ENCODE results near the gene PCGF3. TPM values are rescaled to one million over a fixed set of nuclear protein-coding genes. Genes with fewer than 3 reads are reported as not detected.

The PCGF3 gene
- total RNA-seq, 1 experiment from 2014 or later = 31.5 TPM

- no peak overlapping the region for H2AFZ ChIP-seq (ENCODE audit: low read length)
- no peak for DNase-seq
- no peaks in the 10 kb centered on the region for H3K27me3 ChIP-seq (ENCODE audit: low read length)
- no peak overlapping the region for H3K4me2 ChIP-seq (ENCODE audit: low read length)
- peaks cover 20% of the 10 kb centered on the region for H3K79me2 ChIP-seq (ENCODE audit: low read length)
- TF ChIP-seq, protein P1, sequence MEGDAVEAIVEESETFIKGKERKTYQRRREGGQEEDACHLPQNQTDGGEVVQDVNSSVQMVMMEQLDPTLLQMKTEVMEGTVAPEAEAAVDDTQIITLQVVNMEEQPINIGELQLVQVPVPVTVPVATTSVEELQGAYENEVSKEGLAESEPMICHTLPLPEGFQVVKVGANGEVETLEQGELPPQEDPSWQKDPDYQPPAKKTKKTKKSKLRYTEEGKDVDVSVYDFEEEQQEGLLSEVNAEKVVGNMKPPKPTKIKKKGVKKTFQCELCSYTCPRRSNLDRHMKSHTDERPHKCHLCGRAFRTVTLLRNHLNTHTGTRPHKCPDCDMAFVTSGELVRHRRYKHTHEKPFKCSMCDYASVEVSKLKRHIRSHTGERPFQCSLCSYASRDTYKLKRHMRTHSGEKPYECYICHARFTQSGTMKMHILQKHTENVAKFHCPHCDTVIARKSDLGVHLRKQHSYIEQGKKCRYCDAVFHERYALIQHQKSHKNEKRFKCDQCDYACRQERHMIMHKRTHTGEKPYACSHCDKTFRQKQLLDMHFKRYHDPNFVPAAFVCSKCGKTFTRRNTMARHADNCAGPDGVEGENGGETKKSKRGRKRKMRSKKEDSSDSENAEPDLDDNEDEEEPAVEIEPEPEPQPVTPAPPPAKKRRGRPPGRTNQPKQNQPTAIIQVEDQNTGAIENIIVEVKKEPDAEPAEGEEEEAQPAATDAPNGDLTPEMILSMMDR (conservative IDR thresholded peaks at IDR 0.05; ENCODE audit: low read depth, low read length) = no peak
- TF ChIP-seq EZH2phosphoT487 (IDR thresholded peaks at IDR 0.05; ENCODE audit: borderline replicate concordance, low read length) (no peak), EZH2 (IDR thresholded peaks at IDR 0.05; ENCODE audit: low read length, unreplicated experiment) (no peak)
- no peak overlapping the region for H3K27ac ChIP-seq (ENCODE audit: low read length)
- intact Hi-C loops (cut with micrococcal nuclease) = no loop called here
- no peaks in the 10 kb centered on the region for H4K20me1 ChIP-seq (ENCODE audit: low read length)
- no TSS peak for BruUV-seq (replicated peaks)
- H3F3A ChIP-seq (ENCODE audit: low read length, unreplicated experiment) = no peaks in the 10 kb centered on the region
- H3K36me3 ChIP-seq (ENCODE audit: low read depth, low read length) = peaks cover 9% of the 10 kb centered on the region
- H3K4me1 ChIP-seq (ENCODE audit: insufficient read depth, low read length) = peaks cover 33% of the 10 kb centered on the region
- no peak for ATAC-seq
- no peak overlapping the region for H3K4me3 ChIP-seq (ENCODE audit: low read length)
- POLR2A ChIA-PET (ENCODE audit: unreplicated experiment) = no interaction called here
- H3K9me2 ChIP-seq (replicated peaks; ENCODE audit: low read length) = no peaks in the 10 kb centered on the region
- no peak overlapping the region for H3K9ac ChIP-seq (ENCODE audit: low read length)
- no peaks in the 10 kb centered on the region for H3K9me3 ChIP-seq (ENCODE audit: low read length)
- CTCF ChIA-PET = no interaction called here
Measured at GRCh38 chr4:676871-677235, 28.8 kb upstream of the PCGF3 start.

GRCh38 chr4:677431-678293, 28.0 kb upstream of the PCGF3 start:
- intact Hi-C loops (cut with micrococcal nuclease) = no loop called here
- BruUV-seq (replicated peaks) = no TSS peak
- ATAC-seq = peak; percentile 42
- peak overlapping the region; percentile 50; the same call in 1 of the 2 replicates for H3K4me2 ChIP-seq (ENCODE audit: low read length)
- H3K36me3 ChIP-seq (ENCODE audit: low read depth, low read length) = peaks cover 1% of the 10 kb centered on the region
- H3K9me3 ChIP-seq (ENCODE audit: low read length) = no peaks in the 10 kb centered on the region
- no peaks in the 10 kb centered on the region for H3F3A ChIP-seq (ENCODE audit: low read length, unreplicated experiment)
- ChIA-PET POLR2A (ENCODE audit: unreplicated experiment) (no interaction called here), CTCF (no interaction called here)
- H3K9ac ChIP-seq (ENCODE audit: low read length) = no peak overlapping the region
- no peak overlapping the region for H3K4me3 ChIP-seq (ENCODE audit: low read length)
- TF ChIP-seq EZH2phosphoT487 (IDR thresholded peaks at IDR 0.05; ENCODE audit: borderline replicate concordance, low read length) (no peak), EZH2 (IDR thresholded peaks at IDR 0.05; ENCODE audit: low read length, unreplicated experiment) (no peak)
- TF ChIP-seq, protein P1 (conservative IDR thresholded peaks at IDR 0.05; ENCODE audit: low read depth, low read length) = no peak
- DNase-seq = peak; percentile 63
- H3K79me2 ChIP-seq (ENCODE audit: low read length) = peaks cover 20% of the 10 kb centered on the region
- H3K4me1 ChIP-seq (ENCODE audit: insufficient read depth, low read length) = peaks cover 33% of the 10 kb centered on the region
- H3K9me2 ChIP-seq (replicated peaks; ENCODE audit: low read length) = no peaks in the 10 kb centered on the region
- H4K20me1 ChIP-seq (ENCODE audit: low read length) = no peaks in the 10 kb centered on the region
- no peak overlapping the region for H2AFZ ChIP-seq (ENCODE audit: low read length)
- H3K27me3 ChIP-seq (ENCODE audit: low read length) = no peaks in the 10 kb centered on the region
- peak overlapping the region; percentile 33 for H3K27ac ChIP-seq (ENCODE audit: low read length)
